IPS-18c (cell line): ENCODE measurements around the gene CTXN3.

Source experiments
- H3K4me3 ChIP-seq: 2 replicates; pipeline ENCODE4 v1.7.0; 2013; ENCODE audit warnings: low read depth, mild to moderate bottlenecking, low read length, moderate library complexity; ENCODE audit not compliant: insufficient read depth
- H3K9me3 ChIP-seq: one replicate; pipeline ENCODE4 v1.6.1; 2013; ENCODE audit warnings: mild to moderate bottlenecking, low read length, moderate library complexity; ENCODE audit not compliant: control insufficient read depth, insufficient read depth

CTXN3 gene

DNA sequence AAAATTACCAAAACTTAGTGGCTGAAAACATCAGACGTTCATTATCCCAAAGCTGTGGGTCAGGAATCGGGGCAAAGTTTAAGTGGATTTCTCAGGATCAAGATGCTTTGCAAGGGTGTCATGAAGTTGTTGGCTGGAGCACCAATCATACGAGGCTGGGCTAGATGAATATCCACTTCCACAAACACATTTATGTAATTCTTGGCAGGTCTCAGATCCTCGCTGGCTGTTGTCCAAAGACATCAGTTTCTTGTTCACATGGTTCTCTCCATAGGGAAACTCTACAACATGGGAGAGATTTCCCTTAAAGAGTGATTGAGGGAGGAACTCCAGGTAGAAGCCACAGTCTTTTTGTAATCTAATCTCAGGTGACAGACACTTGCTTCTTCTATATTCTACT lies 34.1 kb downstream of the CTXN3 start:
- H3K9me3 ChIP-seq: no peaks in the 10 kb centered on the region

DNA sequence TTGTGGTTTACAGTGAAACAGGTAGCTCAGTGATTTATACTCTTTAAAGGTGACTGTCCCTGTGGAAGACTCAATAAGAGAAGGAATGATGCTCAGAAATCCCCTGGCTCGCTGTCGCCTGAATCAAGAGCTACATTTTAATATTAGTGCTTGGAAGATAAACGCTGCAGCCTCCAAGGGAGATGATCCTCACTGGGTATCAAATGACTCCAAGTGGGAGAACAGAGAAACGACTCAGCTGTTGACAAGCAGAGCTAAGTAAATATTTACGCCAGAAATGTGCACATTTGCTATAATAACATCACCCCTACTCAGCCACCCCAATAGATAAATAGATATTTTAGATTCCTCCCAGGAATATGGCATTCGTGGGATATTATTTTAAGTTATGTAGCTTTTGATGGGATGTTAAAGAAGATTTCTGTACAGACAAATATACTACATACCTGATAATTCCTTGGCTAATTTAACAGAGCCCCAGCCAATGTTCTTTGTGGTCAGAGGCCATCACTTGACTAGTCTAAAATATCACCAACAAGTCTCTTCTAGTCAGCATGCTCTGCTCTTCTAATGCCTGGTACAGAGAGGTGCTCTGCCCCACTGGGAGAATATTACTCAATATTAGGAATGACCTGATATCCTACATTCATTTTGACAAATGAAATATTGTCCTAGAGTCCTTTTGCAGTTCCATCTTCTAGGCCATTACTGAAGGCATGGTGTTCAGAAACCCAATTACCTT lies 36.0 kb downstream of the CTXN3 start:
- H3K9me3 ChIP-seq: no peaks in the 10 kb centered on the region
- no peak overlapping the region for H3K4me3 ChIP-seq

More for the DNA sequence above, 34.1 kb downstream of the CTXN3 start:
- no peak overlapping the region for H3K4me3 ChIP-seq

DNA sequence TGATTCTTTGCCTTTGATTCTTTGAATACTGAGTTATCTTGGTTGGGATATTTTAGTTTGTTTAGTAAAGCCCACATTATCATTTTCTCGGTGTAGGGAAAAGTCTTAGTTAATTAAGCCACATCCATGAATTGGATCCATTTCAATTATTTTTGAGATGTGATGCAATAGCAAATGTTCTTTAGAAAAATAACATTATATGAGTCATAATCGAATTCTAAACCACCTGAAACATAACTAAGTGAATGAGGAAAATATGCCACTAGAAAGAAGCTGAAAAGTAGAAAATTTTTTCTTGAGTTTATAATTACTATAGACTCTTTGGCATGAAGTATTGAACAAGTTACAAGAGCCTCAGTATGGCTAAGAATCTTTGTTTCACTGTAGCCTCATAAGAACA lies 36.8 kb downstream of the CTXN3 start:
- H3K9me3 ChIP-seq: no peaks in the 10 kb centered on the region
- no peak overlapping the region for H3K4me3 ChIP-seq

DNA sequence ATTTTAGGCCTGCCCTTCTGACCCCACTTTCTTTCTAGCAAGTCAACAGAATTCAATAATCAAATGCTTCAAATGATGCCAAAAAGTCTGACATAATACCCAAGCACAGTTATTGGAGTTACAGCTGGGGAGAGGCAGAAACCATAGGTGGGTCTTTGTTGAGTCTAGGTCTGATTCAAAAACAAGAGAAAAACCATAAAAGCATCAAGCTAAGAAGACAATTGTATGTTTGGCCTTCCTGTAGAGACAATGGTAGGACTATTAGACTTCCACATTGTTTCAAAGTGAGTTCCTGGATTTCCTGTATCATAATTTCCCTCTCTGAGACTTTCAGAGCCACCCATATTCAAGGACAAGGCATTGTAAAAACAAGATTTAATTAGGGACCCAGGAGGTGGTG lies 37.5 kb downstream of the CTXN3 start:
- no peaks in the 10 kb centered on the region for H3K9me3 ChIP-seq

DNA sequence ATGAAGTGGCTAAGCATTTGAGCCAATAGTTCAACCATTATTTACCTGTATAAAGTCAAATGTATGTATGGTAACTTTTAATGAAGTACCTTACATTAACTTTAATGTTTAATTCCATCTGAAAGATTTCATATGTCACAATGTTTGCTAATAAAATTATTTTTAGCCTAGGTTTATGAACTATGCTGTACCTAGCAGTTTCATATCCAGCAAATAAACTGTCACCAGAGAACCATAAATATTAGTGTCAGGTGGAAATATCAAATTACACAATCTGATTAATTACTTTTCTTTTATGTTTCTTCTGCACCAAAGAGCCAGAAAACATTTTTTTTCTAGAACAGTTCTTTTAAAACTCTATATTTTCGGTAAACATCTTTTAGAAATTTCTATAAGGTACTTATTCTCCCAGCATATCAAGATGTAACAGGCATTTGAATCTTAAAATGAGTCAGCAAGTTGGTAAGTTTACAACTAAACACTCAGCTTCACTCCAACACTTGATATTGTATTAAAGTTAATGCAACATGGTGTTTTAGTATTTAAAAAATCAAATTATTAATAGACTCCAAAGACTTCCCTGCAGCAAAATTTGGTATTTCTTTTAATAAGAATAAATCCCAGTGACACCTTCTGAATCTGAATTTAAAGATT lies 45.8 kb downstream of the CTXN3 start:
- H3K9me3 ChIP-seq: no peaks in the 10 kb centered on the region

More for the DNA sequence above, 37.5 kb downstream of the CTXN3 start:
- no peak overlapping the region for H3K4me3 ChIP-seq

DNA sequence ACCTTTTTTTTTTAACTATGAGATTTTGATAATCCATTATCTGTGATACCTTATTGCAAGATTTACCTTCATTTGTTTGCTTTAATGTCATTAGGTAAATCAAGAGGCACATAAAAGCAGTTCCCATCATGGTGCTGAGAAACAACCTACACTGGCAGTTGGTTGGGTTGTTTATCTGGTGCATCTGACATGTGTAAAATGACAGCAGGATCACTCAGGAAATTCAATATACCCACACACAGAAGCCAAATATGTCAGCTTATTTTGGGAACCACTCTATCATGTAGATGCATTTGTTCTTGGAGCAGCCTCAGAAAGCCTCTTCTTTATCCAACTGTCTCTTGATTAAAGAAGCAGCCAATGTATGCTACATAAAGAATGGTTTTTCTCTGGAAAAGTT lies 46.5 kb downstream of the CTXN3 start:
- no peak overlapping the region for H3K4me3 ChIP-seq
- no peaks in the 10 kb centered on the region for H3K9me3 ChIP-seq

More for the DNA sequence above, 45.8 kb downstream of the CTXN3 start:
- no peak overlapping the region for H3K4me3 ChIP-seq

DNA sequence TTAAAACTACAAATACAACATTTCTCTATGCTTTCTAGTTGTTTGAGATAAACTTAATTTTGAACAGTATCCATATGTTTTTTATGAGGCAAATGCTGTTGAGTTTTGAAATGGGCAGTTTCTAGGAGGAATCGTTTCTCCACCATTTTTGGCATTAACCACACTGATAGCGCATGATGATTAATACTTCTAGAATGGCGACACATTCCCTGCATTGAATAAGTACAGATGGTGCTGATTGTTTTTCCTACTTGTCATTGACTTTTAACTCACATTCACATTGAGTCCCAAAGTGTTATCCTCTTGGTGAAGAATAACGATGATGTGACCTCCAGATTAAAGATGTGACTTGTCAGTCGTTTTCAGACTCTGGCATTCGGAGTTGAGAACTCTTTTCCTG lies 47.8 kb downstream of the CTXN3 start:
- H3K9me3 ChIP-seq: no peaks in the 10 kb centered on the region
- H3K4me3 ChIP-seq: no peak overlapping the region

DNA sequence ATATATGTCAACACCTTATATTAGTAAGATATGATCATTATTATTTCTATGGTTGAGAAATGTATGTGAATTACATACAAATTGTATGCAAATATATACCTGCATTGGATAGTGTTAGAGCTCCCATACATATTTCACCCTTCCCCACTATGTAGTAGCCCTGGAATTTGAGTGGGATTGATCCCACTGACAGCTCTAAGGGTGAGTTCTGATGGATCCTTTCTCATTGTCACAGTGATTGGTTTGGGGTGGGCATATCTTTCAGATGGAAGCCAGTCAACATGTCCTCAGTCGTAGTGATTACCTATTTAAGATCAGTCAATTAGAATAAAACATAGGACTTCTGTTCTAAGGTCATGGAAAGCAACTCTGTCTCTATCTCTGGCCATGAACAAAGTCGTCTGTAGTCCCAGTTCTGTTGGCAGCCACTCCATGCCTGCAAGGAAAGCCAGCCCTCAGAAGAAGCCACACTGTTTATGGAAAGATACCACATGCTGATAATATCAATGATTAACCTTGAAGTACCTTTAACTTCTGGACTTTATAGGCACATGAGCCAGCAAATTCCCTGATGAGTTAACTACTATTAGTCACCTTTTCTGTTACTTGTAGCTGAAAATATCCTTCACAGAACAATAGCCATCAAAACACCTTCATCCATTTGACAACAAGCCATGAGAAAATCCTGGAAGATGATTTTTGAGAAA lies 49.2 kb downstream of the CTXN3 start:
- no peaks in the 10 kb centered on the region for H3K9me3 ChIP-seq

DNA sequence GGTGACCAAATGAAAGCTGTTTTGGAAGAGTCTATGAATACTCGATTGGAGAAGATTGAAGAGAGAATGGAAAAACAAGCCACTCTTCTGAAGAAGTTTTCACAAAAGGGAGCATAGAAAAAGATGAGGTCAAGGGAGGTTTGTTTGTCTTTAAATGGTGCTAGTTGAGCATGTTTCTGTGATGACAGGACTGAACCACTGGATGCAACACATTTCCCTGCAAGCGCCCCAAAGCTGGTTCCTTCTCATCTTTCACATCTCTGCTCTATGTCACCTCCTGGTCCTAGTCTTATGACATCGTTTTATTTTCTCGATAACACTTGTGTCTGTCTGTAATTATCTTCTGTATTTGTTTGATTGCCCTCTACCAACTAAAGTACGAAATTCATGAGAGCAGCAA lies 50.5 kb downstream of the CTXN3 start:
- H3K9me3 ChIP-seq: no peaks in the 10 kb centered on the region

More for the DNA sequence above, 49.2 kb downstream of the CTXN3 start:
- H3K4me3 ChIP-seq: no peak overlapping the region

DNA sequence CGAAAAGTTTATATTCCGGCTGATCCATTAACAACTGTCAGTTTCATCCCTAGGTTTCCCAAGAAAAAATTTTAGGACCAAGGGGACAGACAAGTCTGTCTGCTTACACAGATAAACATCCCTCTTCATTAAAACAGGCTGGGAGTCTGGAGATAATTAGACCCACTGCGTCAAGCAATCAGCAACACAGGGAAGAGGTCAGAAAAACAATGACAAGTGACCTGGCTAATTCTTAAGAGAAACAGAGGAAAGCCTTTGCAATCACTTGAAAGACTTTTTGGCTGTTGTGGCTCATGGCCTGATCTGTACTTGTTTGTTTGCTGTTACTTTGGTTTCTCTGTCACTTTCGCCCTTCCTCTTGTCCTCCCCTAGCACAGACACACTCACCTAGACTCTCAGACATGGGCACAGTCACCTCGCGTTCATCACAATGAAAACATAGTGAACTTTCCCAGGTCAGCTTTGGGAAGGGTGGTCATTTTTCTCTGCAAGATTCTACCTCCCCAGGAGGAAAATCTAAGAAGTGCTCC lies 51.4 kb downstream of the CTXN3 start:
- H3K4me3 ChIP-seq: no peak overlapping the region
- no peaks in the 10 kb centered on the region for H3K9me3 ChIP-seq

More for the DNA sequence above, 50.5 kb downstream of the CTXN3 start:
- no peak overlapping the region for H3K4me3 ChIP-seq

DNA sequence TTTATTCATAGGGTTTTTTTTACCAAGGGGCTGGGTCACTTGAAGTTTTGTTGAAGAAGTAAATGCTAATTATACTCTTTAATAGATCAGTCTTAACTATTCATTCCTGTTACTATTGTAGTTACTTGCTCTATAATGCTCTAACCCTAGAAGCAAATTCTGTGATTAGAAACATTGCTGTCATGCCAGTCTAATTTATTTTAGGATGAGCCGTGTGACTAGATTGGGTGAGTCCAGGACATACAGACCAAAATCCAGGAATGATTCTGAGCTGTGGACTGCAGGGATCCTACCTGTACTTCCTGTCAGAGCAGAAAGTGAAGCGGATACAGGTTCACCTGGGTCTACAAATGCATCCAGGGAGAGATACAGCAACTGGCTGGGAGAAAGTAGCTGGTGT lies 53.6 kb downstream of the CTXN3 start:
- H3K9me3 ChIP-seq: no peaks in the 10 kb centered on the region
- no peak overlapping the region for H3K4me3 ChIP-seq

DNA sequence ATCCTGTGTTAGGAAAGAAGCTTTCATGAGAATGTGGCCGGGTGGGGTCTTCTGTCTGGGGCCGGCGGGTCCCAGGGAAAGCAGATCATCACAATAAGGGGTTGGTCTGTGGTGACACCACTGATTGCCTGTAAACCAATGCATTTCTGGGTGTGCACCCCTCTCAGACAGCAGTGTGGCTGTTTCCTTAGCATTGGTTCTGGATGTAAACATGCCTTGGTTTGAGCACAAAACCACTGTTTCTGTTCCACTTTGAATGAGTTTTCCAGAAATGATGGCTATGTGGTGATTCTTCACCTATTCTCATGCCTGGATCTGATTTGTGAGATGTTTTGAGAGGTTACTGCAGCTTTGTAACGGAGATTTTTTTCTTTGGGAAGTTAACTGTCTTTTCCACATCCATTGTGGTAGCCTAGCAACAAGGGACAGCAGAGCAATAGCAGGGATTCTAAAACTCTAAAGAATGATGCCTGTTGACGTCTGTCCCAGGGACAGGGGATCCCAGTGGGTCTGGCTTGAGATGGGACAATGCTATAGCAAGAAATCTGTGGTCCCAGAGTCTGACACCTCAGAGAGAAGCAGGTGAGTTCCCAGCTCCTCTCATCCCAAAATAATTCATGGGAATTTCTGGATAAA lies 54.2 kb downstream of the CTXN3 start, which contains the start of gene CCDC192:
Gene CCDC192 (plus strand): TSS at position 466 of the 636 bp plus-strand sequence. CDS start 55 bp downstream, at position 521.
- Histone ChIP-seq H3K4me3 (no peak within 1 kb of the TSS), H3K9me3 (no peaks in the 10 kb centered on the region)

DNA sequence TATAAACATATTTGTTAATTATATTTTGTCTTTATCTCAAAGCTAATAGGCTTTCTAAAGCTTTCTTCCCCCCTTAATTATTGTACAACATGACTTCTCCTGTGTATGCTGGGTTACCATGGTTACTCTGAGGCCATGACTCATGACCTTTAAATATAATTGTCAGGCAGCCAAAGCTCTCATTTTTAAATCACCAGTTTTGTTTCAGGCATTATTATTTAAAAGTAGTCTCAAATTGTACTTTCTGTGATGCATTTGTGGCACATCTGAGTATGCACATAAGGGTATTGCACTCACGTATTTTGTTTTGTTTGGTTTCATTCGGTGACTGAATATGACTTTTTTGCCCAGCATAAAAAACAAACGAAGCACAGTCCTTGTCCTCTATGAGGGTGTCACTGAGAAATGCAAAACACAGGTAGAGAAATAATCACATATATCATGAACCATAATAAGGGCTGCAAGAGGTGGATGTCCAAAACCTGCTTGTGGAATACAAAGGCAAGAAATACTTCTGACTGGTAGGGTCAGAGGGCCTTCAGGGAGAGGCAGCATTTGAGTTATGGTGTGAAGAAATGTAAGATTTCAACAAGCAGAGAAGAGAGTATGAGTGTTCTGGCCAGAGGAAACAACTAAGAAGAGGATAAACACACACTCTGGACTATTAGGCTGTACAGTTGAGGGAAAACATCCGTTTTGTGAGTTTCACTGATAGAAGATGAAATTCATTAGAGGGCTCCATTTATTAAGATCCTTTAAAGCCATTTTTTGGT lies 56.4 kb downstream of the CTXN3 start:
- no peak overlapping the region for H3K4me3 ChIP-seq
- no peaks in the 10 kb centered on the region for H3K9me3 ChIP-seq

DNA sequence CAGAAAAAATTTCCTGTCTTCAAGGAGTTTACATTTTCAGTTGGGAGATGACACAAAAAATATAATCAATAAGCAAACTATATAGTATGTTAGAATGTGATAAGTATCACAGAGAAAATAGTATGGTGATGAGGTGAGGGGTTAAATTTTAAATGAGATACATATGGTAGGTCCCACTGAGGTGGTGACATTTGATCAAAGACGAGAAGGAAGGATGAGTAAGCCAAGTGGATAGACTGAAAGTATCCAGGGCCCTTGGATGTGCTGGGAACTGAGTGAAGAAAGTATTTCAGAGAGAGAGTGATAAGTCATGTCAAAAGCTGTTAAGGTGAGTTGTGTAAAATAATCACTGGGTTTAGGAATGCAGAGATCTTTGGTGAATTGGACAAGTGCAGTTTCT lies 57.8 kb downstream of the CTXN3 start:
- Histone ChIP-seq H3K9me3 (no peaks in the 10 kb centered on the region), H3K4me3 (no peak overlapping the region)

DNA sequence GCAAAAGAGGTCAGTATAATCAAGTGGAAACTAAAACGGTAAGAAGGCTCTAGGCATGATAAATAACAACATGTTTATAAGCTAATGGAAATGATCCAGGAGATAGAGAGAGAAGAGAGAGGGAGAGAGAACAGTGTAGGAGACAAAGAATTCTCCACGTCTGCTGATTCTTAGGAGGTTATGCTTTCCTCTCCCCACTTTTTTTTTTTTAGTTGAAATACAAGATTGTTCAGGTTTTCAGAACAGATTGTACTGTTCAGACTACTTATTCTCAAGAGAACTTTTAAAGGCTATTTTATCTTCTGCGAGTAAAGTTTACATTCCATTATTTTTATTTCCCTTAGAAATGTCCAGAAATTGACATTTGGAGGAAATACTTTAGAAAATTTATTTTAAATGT lies 58.3 kb downstream of the CTXN3 start:
- Histone ChIP-seq H3K4me3 (no peak overlapping the region), H3K9me3 (no peaks in the 10 kb centered on the region)
